NB4 (cell line): Measurements from ENCODE around the gene CCDC24.

Source experiments
- DNase-seq: peaks from one replicate; pipeline ENCODE4 v3.0.0; 2010; ENCODE audit warnings: low read depth
- H3K4me3 ChIP-seq: one replicate; pipeline ENCODE4 v1.5.1; 2011; ENCODE audit warnings: mild to moderate bottlenecking, low read depth, low read length, moderate library complexity
- CTCF ChIP-seq: IDR thresholded peaks from one replicate; pipeline ENCODE4 v1.5.1; 2012; ENCODE audit warnings: low read depth, low read length
- MAX ChIP-seq: IDR thresholded peaks from 2 replicates; pipeline ENCODE4 v1.6.1; 2011; ENCODE audit warnings: low read depth, low read length
- MYC ChIP-seq: IDR thresholded peaks from 2 replicates; pipeline ENCODE4 v1.6.1; 2011; ENCODE audit warnings: low read depth, low read length
- POLR2A ChIP-seq: IDR thresholded peaks from 2 replicates; pipeline ENCODE4 v1.6.1; 2011; ENCODE audit warnings: mild to moderate bottlenecking; ENCODE audit not compliant: insufficient read length; ENCODE audit errors: extremely low read depth

CCDC24 gene

GRCh38 chr1:43994794-43995790 lies 3.7 kb downstream of the CCDC24 start:
- peak; percentile 68 for DNase-seq
- H3K4me3 ChIP-seq: no peak overlapping the region
- TF ChIP-seq MAX (peak; percentile 46; the same call in 1 of the 2 replicates), POLR2A (no peak), MYC (peak; percentile 59), CTCF (peak; percentile 45)

GRCh38 chr1:43995984-43996732 lies 4.8 kb downstream of the CCDC24 start:
- no peak for DNase-seq
- no peak overlapping the region for H3K4me3 ChIP-seq
- TF ChIP-seq MYC (no peak), CTCF (no peak), POLR2A (no peak), MAX (no peak)

GRCh38 chr1:43996733-43997115 lies 5.3 kb downstream of the CCDC24 start:
- no peak for DNase-seq
- H3K4me3 ChIP-seq: no peak overlapping the region
- TF ChIP-seq MAX (no peak), POLR2A (no peak), CTCF (no peak), MYC (no peak)

GRCh38 chr1:43997295-43997999 lies 6.0 kb downstream of the CCDC24 start:
- no peak overlapping the region for H3K4me3 ChIP-seq
- no peak for DNase-seq
- TF ChIP-seq CTCF: no peak
- TF ChIP-seq POLR2A: no peak
- no peak for TF ChIP-seq MYC
- no peak for TF ChIP-seq MAX

GRCh38 chr1:43998000-43998378 lies 6.6 kb downstream of the CCDC24 start:
- TF ChIP-seq MAX: no peak
- no peak for TF ChIP-seq MYC
- no peak for TF ChIP-seq CTCF
- TF ChIP-seq POLR2A: no peak
- no peak for DNase-seq
- H3K4me3 ChIP-seq: no peak overlapping the region
